HG03039 (cell line): ENCODE measurements around the gene NKX1-1.

Experiments
- ATAC-seq: cut with Tn5 transposase; IDR thresholded peaks from one replicate; pipeline ENCODE4 v1.9.1; 2021; ENCODE audit warnings: mild to moderate bottlenecking, moderate library complexity; ENCODE audit not compliant: unreplicated experiment

Gene NKX1-1

GRCh38 chr4:1417522-1418390, 11.5 kb upstream of the NKX1-1 start:
- no peak for ATAC-seq

DNA sequence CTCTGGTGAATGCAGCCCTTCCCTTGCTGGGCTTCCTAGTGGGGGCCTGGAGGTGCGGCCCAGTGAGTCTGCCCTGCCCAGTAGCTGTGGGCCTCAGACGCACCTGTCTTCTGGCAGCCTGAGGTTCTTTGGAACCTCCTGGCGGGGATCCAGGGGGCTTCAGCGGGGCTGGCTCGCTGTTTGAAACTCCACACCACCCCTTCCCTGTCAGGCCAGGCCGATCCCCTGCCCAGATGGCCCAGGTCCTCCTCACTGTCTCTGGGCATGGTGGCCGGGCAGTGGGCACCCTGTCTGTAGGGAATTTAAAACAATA, 10.7 kb upstream of the NKX1-1 start:
- ATAC-seq = no peak

- ATAC-seq = no peak
Observed at GRCh38 chr4:1416051-1416947, 10.1 kb upstream of the NKX1-1 start.

DNA sequence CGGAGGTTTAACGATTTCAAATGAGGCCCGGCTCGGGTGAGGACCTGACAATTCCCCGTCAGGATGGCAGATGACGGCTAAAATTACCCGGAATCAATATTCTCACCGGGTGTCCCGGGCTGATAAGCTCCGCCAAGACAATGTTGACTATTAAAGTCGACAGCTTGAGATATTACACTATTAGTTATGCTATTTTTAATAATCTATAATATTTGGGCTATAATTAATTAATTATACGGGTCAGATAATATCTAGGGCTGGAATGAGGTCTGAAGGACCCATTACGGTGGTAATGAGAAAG, 9.4 kb upstream of the NKX1-1 start:
- no peak for ATAC-seq

DNA sequence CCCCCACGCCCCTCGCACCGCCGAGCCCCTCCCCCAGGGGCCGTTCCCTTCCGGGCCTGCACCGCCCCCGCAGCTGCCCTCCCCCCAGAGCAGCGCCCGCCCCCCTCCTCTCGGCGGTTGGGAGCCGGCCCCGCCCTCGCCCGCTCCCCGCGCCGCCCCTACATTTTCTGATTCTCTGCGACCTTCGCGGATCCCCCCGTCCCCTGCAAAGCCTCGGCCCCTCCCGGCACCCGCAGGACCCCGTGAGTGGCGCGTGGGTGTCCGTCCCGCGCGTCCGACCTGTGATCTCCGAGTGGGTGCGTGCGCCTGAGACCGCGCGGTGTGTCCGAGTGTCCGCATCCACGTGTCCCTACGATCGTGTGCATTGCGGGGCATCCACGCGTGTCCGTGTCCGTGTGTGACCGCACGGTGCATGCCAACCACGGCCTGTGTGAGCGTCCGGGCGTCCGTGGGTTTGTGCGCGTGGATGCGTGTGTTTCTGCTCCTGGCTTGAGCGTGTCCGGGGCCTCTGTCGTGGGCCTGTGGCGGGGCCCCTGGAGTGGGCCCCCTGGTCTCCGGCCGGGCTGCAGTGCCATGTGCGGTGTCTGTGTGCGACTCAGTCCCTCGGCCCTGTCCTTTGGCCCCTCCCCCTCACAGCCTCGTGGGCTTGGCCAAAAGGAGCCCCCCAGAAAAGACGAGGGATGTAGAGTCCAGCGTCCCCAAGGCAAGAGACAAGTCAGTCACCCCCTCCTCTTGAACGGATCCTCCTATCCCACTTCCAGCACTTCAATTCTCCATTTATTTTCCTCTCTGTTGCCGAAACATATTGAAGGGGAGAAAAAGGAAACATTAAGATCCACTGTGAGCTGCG, 8.8 kb upstream of the NKX1-1 start:
- no peak for ATAC-seq

DNA sequence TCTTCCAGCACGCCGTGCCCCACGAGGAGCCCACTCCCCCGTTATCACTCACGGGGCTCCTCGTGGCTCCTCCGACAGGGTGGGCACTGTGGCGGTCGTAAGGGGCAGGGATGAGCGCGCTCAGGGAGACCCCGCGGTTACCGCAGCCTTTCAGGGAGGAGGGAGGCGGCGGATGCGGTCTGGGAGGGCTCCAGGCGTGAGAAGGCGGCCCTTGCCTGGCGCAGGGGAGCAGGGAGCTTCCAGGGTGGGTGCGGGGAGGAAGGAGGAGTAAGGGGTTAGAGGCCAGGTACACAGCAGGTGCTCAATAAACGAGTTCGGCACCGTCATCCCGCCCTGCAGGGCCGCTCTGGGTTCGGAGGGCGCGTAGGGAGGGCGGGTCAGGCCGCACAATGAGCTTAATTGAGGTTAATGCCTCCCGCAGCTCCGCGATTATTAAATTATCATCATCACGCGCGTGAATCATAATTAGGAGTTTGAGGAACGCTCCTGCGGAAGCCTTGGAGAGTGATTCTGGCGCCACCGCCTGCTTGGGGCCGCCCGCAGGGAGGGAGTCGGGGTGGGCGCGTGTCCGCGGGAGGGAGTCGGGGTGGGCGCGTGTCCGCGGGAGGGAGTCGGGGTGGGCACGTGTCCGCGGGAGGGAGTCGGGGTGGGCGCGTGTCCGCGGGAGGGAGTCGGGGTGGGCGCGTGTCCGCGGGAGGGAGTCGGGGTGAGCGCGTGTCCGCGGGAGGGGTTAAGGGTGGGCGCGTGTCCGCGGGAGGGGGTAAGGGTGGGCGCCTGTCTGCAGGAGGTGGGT, 7.6 kb upstream of the NKX1-1 start:
- ATAC-seq = no peak

DNA sequence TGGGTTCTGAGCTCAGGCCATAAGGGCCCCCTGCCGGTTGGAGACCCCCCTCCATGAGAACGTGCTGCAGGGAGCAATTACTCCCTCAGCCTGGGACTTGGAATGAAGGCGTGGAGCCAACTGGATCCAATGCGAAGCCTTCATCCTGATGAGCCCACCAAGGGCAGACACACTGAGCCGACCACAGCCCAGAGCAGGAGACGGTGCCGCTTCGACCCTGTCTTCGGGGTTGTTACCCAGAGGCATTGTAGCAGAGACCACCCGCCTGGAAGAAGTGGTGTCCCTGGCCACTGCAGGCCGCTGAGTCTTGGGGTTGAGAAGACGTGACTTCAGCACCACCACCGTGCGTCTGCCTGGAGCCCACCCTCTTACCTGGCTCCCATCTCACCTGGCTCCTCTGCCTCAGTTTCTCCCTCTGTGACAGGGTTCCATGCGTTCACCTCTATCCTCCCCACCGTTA, 7.0 kb upstream of the NKX1-1 start:
- ATAC-seq = no peak

- no peak for ATAC-seq
Observed at GRCh38 chr4:1412376-1413203, 6.3 kb upstream of the NKX1-1 start.

DNA sequence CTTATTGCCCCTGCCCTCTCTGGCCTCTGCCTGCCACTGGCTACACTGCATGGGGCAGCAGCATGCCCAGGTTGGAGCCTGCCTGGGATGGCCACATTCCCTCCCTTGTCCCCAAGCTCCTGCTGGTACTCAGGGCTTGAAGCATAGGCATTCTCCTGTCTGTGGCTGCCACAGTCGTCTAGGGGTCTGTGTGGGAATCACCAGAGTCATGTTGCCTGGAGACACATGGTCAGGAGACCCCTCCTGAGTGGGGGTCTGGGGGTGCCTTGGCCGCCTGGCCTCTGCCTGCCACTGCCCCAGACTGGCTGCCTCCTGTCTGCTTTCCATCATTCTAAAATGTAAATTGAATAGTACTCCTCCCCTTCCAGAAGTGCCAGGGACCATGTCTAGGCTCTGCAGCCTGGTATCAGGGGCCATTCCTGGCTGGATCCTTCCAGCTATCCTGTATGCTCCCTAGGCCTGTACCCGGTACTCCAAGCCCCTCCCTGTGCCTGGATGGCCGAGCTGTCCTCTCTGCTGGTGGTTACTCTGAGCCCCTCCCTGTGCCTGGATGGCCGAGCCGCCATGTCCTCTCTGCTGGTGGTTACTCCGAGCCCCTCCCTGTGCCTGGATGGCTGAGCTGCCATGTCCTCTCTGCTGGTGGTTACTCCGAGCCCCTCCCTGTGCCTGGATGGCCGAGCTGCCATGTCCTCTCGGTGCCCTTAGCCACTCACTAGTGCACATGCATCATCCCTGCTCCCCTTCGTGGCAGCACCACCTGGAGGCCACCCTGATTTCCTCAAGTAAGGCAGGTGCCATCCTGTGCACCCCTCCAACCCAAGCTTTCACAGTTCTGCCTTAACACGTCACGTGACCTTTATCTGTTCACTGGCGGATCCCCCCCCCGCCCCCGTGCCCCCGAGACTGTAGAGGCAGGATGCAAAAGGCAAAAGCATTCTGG, 5.5 kb upstream of the NKX1-1 start:
- no peak for ATAC-seq

- ATAC-seq = no peak
Observed at GRCh38 chr4:1410491-1411325, 4.5 kb upstream of the NKX1-1 start.

DNA sequence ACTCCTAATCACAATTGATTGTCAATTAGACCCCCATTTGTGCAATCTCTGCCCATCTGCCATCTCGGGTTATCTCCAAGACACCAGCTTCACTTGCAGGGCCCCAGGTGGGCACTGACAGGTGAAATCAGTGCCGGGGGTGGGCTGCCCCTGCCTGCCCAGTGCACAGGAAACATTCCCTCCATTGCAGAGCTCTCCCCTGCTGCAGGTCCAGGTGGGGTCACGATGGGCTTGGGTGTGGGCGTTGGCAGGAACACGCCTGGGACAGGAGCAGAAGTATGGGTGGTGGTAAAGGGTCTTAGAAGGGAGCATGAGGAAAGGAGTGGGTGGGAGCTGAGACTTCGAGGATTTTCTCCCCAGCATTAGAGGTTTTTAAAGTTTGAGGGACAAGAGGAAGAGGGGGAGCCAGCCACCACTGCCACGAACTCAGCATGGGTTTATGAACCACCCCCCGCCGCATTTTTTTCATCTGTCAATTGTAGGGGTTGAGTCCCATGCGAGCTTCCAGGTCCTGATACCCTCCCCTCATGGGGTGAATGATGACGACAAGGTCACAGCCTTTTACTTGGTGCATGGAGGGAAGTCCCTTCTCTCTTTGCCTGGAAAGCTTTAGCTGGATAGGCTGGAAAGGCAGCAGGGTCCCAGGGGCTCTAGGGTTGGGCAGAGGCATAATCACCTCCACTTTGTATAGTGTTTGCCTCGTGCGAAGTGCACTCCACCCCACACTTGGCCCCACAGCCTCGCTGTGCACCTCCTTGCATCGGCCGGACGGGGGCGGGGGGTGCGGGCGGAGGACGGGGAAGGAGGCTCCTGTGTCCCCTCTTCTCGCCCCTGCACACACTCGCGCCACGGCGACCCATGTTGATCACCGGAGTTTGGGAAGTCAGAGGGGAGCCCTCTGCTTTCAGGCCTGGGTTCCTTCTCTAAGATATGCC, 3.5 kb upstream of the NKX1-1 start:
- ATAC-seq = no peak

GRCh38 chr4:1409079-1409478, 2.8 kb upstream of the NKX1-1 start:
- no peak for ATAC-seq

- ATAC-seq = no peak
Observed at GRCh38 chr4:1408418-1408817, 2.2 kb upstream of the NKX1-1 start.

GRCh38 chr4:1407657-1408333, 1.6 kb upstream of the NKX1-1 start:
- no peak for ATAC-seq

DNA sequence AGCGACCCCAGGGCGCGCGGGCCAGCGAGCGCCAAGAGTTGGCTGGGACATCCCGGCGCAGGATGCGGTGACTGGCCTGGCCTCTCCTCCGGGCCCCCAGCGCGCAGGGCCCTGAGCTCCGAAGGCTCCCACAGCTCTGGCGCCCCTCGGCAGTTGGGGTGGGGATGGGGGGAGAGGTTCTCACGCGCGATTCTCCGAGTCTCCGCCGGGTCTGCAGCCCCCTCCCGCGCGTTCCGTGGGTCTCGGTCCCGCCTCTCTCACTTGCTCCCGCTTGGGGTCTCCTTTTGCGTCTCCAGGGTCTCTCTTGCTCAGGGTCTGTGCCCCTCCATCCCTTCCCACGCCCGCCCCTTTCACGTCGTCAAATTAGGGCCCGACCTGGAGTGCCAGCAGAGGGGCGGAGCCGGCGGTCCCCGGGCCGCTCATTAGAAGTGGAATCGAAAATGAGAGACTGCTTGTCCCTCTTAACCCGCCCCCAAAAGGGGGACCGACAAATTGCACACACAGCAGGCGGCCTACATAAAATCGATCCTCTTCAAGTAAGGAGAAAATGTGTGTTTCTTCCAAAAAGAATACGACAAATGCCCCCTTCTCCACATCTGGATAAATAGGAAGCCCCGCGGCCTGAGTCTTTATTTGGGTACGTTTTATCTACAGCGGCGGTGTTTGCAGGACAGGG, 877 bp upstream of the NKX1-1 start:
- ATAC-seq = no peak
